IPS-20b (cell line): ENCODE results near the gene UXS1.
A peak's percentile ranks its signal among the peaks of the same experiment; 100 is the strongest.
"Not testable (repeated sequence)": the region's sequence is repeated elsewhere in the genome, so short reads cannot be mapped to it uniquely, and the experiment has no call there.

ENCODE experiments used
- H3K27ac ChIP-seq: one replicate; pipeline ENCODE4 v1.5.1; 2013; ENCODE audit warnings: low read length
- H3K27me3 ChIP-seq: 2 replicates; pipeline ENCODE4 v1.6.1; 2013; ENCODE audit warnings: mild to moderate bottlenecking, low read length, inconsistent platforms; ENCODE audit not compliant: insufficient read depth
- H3K36me3 ChIP-seq: 2 replicates; pipeline ENCODE4 v1.6.1; 2013; ENCODE audit warnings: low read depth, mild to moderate bottlenecking, inconsistent platforms, low read length, moderate library complexity; ENCODE audit not compliant: insufficient read depth
- H3K4me1 ChIP-seq: 2 replicates; pipeline ENCODE4 v1.6.1; 2013; ENCODE audit warnings: mild to moderate bottlenecking, control low read depth, inconsistent platforms, low read length, moderate library complexity; ENCODE audit not compliant: insufficient read depth
- H3K4me3 ChIP-seq: 2 replicates; pipeline ENCODE4 v1.5.1; 2013; ENCODE audit warnings: mild to moderate bottlenecking, low read length, inconsistent platforms
- H3K9ac ChIP-seq: 2 replicates; pipeline ENCODE4 v1.6.1; 2013; ENCODE audit warnings: low read depth, mild to moderate bottlenecking, inconsistent platforms, low read length, moderate library complexity
- H3K9me3 ChIP-seq: 2 replicates; pipeline ENCODE4 v1.6.1; 2013; ENCODE audit warnings: mild to moderate bottlenecking, low read depth, low read length, inconsistent platforms; ENCODE audit not compliant: insufficient read depth

Gene UXS1

GRCh38 chr2:106140113-106140512 is 54.0 kb downstream of the UXS1 start:
- Histone ChIP-seq H3K9ac (no peak overlapping the region), H3K27ac (no peak overlapping the region), H3K36me3 (peaks cover 39% of the 10 kb centered on the region), H3K4me3 (no peak overlapping the region), H3K27me3 (no peaks in the 10 kb centered on the region), H3K4me1 (peaks cover 7% of the 10 kb centered on the region), H3K9me3 (no peaks in the 10 kb centered on the region)

DNA sequence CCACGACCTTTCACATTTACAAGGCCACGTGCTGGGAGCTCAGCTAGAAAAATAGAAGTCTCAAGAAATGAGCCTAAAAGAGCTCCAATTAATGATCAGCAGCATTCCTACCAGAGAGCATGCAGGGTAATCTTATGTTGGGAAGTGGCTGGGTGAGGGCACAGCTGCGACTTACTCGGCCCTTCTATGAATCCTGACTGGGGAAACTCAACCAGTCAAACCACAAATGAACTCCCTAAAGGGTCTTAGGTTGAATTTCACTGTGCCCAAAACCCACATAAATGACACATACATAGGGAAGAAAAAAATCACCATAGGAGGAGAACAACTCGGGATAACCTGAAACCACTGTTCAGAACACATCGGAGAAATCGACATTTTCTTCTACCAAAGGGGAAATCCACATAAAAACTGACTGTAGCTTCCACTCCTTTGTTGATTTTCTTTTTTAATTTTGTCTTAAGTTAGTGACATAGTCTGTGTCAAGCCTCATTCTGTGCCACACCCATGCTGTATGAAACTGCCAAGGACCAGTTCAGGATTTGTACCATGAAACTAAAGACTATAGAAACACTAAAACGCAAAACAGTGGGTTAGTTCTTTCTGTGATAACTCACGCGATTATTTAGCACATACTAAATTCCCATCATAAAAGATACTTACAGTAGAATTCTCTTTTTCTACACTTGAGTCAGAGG is 54.7 kb downstream of the UXS1 start:
- Histone ChIP-seq H3K9me3 (no peaks in the 10 kb centered on the region), H3K4me1 (0 out of 2 replicates have a peak, but pooled peaks cover 5% of the 10 kb centered on the region), H3K27ac (no peak overlapping the region), H3K9ac (no peak overlapping the region), H3K4me3 (no peak overlapping the region), H3K36me3 (peaks cover 32% of the 10 kb centered on the region), H3K27me3 (no peaks in the 10 kb centered on the region)

- Histone ChIP-seq H3K27ac (no peak overlapping the region), H3K4me3 (no peak overlapping the region), H3K4me1 (0 out of 2 replicates have a peak, but pooled peaks cover 3% of the 10 kb centered on the region), H3K36me3 (peaks cover 26% of the 10 kb centered on the region), H3K9ac (no peak overlapping the region), H3K9me3 (no peaks in the 10 kb centered on the region), H3K27me3 (no peaks in the 10 kb centered on the region)
Observed at GRCh38 chr2:106138543-106139237, 55.4 kb downstream of the UXS1 start.

GRCh38 chr2:106137731-106138521 is 56.2 kb downstream of the UXS1 start:
- H3K36me3 ChIP-seq, result peaks cover 21% of the 10 kb centered on the region; the same call in 1 of the 2 replicates
- H3K27me3 ChIP-seq, result no peaks in the 10 kb centered on the region
- H3K9me3 ChIP-seq, result no peaks in the 10 kb centered on the region
- no peaks in the 10 kb centered on the region for H3K4me1 ChIP-seq
- H3K9ac ChIP-seq, result no peak overlapping the region
- no peak overlapping the region for H3K4me3 ChIP-seq
- no peak overlapping the region for H3K27ac ChIP-seq

GRCh38 chr2:106131192-106131591 is 62.9 kb downstream of the UXS1 start:
- not testable (repeated sequence) for H3K9me3 ChIP-seq, H3K27ac ChIP-seq, H3K4me1 ChIP-seq, H3K27me3 ChIP-seq, H3K4me3 ChIP-seq
- Histone ChIP-seq H3K9ac (0 out of 2 replicates have a peak overlapping the region, but pooled peaks have one; percentile 56), H3K36me3 (peaks cover 29% of the 10 kb centered on the region)

GRCh38 chr2:106130251-106130998 is 63.7 kb downstream of the UXS1 start:
- H3K27ac ChIP-seq, result peak overlapping the region; percentile 40
- no peaks in the 10 kb centered on the region for H3K27me3 ChIP-seq
- peak overlapping the region; percentile 56; the same call in 1 of the 2 replicates for H3K9ac ChIP-seq
- H3K9me3 ChIP-seq, result no peaks in the 10 kb centered on the region
- peaks cover 5% of the 10 kb centered on the region for H3K4me1 ChIP-seq
- H3K4me3 ChIP-seq, result peak overlapping the region; percentile 35
- peaks cover 34% of the 10 kb centered on the region for H3K36me3 ChIP-seq

DNA sequence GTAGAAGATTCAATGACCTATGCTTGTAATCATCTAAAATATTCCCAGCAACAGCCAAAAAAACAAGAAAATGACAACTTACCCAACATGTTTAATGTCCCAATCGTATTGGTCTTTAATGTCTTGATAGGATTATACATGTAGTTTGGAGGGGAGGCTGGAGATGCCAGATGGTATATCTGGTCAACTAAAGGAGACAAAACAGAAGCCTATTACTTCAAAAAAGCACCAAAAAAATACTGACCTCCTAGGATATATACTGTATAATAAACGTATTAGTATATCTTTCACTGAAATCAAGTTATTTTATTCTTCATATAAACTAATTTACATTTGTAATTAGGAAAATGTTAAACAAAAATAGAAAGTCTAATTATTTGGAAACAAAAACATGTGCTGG is 64.5 kb downstream of the UXS1 start:
- Histone ChIP-seq H3K9ac (no peak overlapping the region), H3K27ac (no peak overlapping the region), H3K4me3 (no peak overlapping the region), H3K4me1 (peaks cover 5% of the 10 kb centered on the region), H3K36me3 (peaks cover 42% of the 10 kb centered on the region), H3K27me3 (no peaks in the 10 kb centered on the region), H3K9me3 (no peaks in the 10 kb centered on the region)

- peaks cover 5% of the 10 kb centered on the region for H3K4me1 ChIP-seq
- H3K27me3 ChIP-seq, result no peaks in the 10 kb centered on the region
- H3K4me3 ChIP-seq, result no peak overlapping the region
- H3K9me3 ChIP-seq, result no peaks in the 10 kb centered on the region
- no peak overlapping the region for H3K9ac ChIP-seq
- H3K27ac ChIP-seq, result no peak overlapping the region
- peaks cover 43% of the 10 kb centered on the region for H3K36me3 ChIP-seq
Observed at GRCh38 chr2:106129150-106129549, 65.0 kb downstream of the UXS1 start.

- no peaks in the 10 kb centered on the region for H3K27me3 ChIP-seq
- H3K4me1 ChIP-seq, result peaks cover 5% of the 10 kb centered on the region
- H3K27ac ChIP-seq, result no peak overlapping the region
- no peaks in the 10 kb centered on the region for H3K9me3 ChIP-seq
- H3K36me3 ChIP-seq, result peaks cover 56% of the 10 kb centered on the region
- no peak overlapping the region for H3K9ac ChIP-seq
- H3K4me3 ChIP-seq, result no peak overlapping the region
Observed at GRCh38 chr2:106127776-106128268, 66.3 kb downstream of the UXS1 start.

DNA sequence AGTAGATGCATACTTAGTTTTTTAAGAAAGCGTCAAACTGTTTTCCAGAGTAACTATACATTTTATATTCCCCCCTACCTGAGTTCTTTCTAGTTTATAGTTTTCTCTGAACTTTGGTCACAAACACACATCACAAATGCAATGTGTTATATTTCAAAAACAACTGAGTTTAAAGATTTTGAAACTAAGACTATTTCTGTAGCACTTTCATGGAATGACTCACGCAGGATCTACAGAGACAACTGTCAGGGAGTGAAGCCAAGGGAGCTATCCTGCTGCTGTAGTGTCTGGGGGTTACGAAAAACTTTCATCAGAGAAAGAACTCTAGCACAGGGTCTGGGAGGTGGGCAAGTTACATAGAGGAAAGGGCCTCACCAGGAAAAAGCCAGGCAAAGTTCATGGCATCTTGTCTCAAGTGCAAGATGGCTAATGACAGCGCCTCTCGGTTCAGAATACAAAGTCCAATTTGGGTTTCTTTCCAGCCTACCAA is 66.8 kb downstream of the UXS1 start:
- no peak overlapping the region for H3K4me3 ChIP-seq
- no peaks in the 10 kb centered on the region for H3K9me3 ChIP-seq
- H3K27ac ChIP-seq, result no peak overlapping the region
- H3K9ac ChIP-seq, result no peak overlapping the region
- H3K36me3 ChIP-seq, result peaks cover 61% of the 10 kb centered on the region
- H3K4me1 ChIP-seq, result peaks cover 5% of the 10 kb centered on the region
- H3K27me3 ChIP-seq, result no peaks in the 10 kb centered on the region

DNA sequence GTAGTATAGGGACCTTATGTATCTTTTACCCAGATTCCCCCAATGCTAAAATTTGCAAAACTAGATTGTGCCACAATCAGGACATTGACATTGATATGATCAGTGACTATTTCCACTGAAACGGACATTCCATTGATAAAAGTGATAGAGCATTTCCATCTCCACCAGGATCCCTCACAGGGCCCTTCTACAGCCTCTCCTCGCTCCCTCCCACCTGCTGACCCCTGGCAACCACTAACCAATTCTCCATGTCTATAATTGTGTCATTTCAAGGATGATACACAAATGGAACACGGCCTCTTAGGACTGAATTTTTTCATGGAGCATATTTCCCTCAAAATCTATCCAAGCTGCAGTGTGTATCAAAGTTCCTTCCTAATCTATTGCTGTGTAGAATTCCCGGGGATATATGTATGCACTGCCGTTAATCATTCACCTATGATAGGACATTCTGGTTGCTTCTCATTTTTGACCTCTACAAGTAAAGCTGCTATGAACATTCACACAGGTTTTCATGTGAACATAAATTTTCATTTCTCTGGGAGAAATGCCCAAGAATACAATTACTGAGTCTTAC is 67.3 kb downstream of the UXS1 start:
- Histone ChIP-seq H3K27ac (no peak overlapping the region), H3K9ac (no peak overlapping the region), H3K27me3 (no peaks in the 10 kb centered on the region), H3K9me3 (no peaks in the 10 kb centered on the region), H3K4me1 (peaks cover 5% of the 10 kb centered on the region), H3K4me3 (no peak overlapping the region), H3K36me3 (peaks cover 66% of the 10 kb centered on the region)
